HG02943 (cell line): ENCODE results near the gene RHOBTB3.
"Not testable (repeated sequence)": the region's sequence is repeated elsewhere in the genome, so short reads cannot be mapped to it uniquely, and the experiment has no call there.

Experiments
- ATAC-seq: cut with Tn5 transposase; IDR thresholded peaks from one replicate; pipeline ENCODE4 v1.9.1; 2021; ENCODE audit warnings: mild to moderate bottlenecking, low read depth, moderate library complexity; ENCODE audit not compliant: unreplicated experiment

Gene RHOBTB3

GRCh38 chr5:95713246-95713645 is 17.9 kb upstream of the RHOBTB3 start:
- not testable (repeated sequence) for ATAC-seq

- ATAC-seq, result no peak
These were observed 17.0 kb upstream of the RHOBTB3 start for GRCh38 chr5:95713960-95714710.

- ATAC-seq, result no peak
These were observed 15.2 kb upstream of the RHOBTB3 start for GRCh38 chr5:95715799-95716461.

GRCh38 chr5:95717439-95717838 is 13.7 kb upstream of the RHOBTB3 start:
- ATAC-seq, result no peak

GRCh38 chr5:95718203-95718602 is 12.9 kb upstream of the RHOBTB3 start:
- ATAC-seq, result peak; percentile 90

- no peak for ATAC-seq
These were observed 12.4 kb upstream of the RHOBTB3 start for GRCh38 chr5:95718738-95719137.

- no peak for ATAC-seq
These were observed 10.9 kb upstream of the RHOBTB3 start for GRCh38 chr5:95720094-95720786.

GRCh38 chr5:95721582-95722295 is 9.4 kb upstream of the RHOBTB3 start:
- no peak for ATAC-seq

GRCh38 chr5:95723632-95724369 is 7.3 kb upstream of the RHOBTB3 start:
- ATAC-seq, result no peak

GRCh38 chr5:95725071-95725820 is 5.9 kb upstream of the RHOBTB3 start:
- ATAC-seq, result no peak

- ATAC-seq, result peak; percentile 46
These were observed 5.0 kb upstream of the RHOBTB3 start for GRCh38 chr5:95725937-95726810.

- no peak for ATAC-seq
These were observed 4.0 kb upstream of the RHOBTB3 start for GRCh38 chr5:95726811-95727763.

GRCh38 chr5:95727764-95728191 is 3.4 kb upstream of the RHOBTB3 start:
- ATAC-seq, result peak; percentile 32

- no peak for ATAC-seq
These were observed 2.5 kb upstream of the RHOBTB3 start for GRCh38 chr5:95728494-95729114.

- no peak for ATAC-seq
These were observed 1.8 kb upstream of the RHOBTB3 start for GRCh38 chr5:95729115-95730010.
